Measurements from ENCODE around the gene DCLK1. TPM values are rescaled to one million over a fixed set of nuclear protein-coding genes. Genes with fewer than 3 reads are reported as not detected.

The DCLK1 gene
- total RNA-seq, 2 experiments from 2014 or later = not detected

DNA sequence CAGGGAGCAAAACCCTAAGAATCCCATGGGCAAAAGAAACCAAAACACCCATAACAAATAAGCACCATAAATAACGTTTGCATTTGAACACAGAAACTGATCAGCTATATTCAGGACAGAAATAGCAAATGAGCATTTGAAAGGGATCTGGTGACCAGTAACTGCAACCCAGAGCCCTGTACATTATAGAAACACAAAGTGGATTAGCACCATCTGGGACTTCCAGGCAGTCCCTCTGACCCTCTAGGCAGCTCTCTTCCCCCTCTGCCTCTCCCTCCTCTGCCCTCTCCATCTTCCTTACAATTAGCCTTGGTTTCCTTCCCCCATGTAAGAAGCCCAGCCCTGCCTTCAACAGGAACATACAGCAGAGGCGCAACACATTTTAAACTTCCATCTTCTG, 215.0 kb downstream of the DCLK1 start:
- no peaks in the 10 kb centered on the region for H3K36me3 Mint-ChIP-seq (ENCODE audit: low read depth)
- no peak overlapping the region for H3K27ac Mint-ChIP-seq
- no peaks in the 10 kb centered on the region for H3K4me1 Mint-ChIP-seq (ENCODE audit: low read depth)
- H3K27me3 Mint-ChIP-seq (ENCODE audit: low read depth) = no peaks in the 10 kb centered on the region
- DNase-seq = no peak
- ChIA-PET CTCF (no interaction called here), POLR2A (no interaction called here)
- H3K9me3 Mint-ChIP-seq (ENCODE audit: insufficient read depth) = no peaks in the 10 kb centered on the region
- no peak for ATAC-seq
- no peak overlapping the region for H3K4me3 Mint-ChIP-seq

DNA sequence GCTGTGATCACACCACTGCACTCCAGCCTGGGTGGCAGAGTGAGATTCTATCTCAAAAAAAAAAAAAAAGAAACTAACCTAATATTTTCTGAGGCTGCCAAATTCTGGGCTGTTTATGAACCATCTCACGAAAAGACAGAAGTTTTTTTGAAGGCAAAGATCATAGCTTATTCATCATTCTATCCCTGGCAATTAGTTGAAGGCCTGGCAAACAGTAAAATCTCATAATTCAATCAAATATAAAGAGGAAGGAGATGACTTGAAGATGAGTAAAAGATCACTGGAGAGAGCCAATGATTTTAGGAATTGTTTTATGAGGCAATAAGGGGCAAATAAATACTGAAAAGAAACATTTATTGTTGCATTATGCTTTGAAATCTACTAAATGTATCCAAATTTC, 216.5 kb downstream of the DCLK1 start:
- no peak for ATAC-seq
- Mint-ChIP-seq H3K36me3 (ENCODE audit: low read depth) (no peaks in the 10 kb centered on the region), H3K4me3 (no peak overlapping the region), H3K4me1 (ENCODE audit: low read depth) (no peaks in the 10 kb centered on the region), H3K27ac (no peak overlapping the region), H3K27me3 (ENCODE audit: low read depth) (no peaks in the 10 kb centered on the region), H3K9me3 (ENCODE audit: insufficient read depth) (no peaks in the 10 kb centered on the region)
- no peak for DNase-seq
- ChIA-PET POLR2A (no interaction called here), CTCF (no interaction called here)

- Mint-ChIP-seq H3K9me3 (ENCODE audit: insufficient read depth) (peaks cover 5% of the 10 kb centered on the region), H3K4me1 (ENCODE audit: low read depth) (no peaks in the 10 kb centered on the region), H3K36me3 (ENCODE audit: low read depth) (no peaks in the 10 kb centered on the region), H3K27me3 (ENCODE audit: low read depth) (no peaks in the 10 kb centered on the region), H3K27ac (no peak overlapping the region), H3K4me3 (no peak overlapping the region)
- ChIA-PET CTCF (no interaction called here), POLR2A (no interaction called here)
- no peak for DNase-seq
- ATAC-seq = no peak
Measured at GRCh38 chr13:35912841-35913240, 218.3 kb downstream of the DCLK1 start.

DNA sequence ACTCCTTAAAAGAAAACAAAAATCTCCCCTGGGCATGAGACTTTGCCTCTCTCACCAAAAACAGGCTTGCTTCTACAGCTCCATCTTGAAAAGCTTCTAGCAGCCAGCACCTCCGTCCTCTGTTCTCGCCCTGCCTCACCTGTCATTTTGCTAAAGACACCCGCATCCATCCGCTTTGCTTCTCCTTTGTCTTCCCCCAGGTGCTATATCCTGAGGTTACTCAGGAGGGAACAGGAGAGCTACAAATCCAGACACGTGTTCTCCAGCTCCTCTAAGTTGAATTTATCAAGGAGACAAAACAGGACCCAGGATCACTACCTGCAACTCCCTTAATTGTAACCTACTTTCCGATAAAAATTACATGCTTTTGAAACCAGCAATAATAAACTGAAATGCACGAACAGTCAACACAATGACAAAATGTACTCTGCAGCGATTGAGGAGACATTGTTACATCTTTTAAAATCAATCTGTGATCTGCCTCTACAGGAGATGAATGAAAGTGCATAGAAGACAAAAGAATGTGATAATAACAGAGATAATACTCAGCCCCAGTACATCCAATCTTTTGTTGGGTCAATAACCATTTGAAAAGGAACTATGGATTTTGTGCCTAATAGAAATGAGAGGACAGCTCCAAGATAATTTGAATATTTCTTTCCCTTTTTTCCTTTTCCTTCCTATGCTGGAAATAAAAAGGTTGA, 221.2 kb downstream of the DCLK1 start:
- DNase-seq = no peak
- Mint-ChIP-seq H3K4me3 (no peak overlapping the region), H3K27me3 (ENCODE audit: low read depth) (no peaks in the 10 kb centered on the region), H3K4me1 (ENCODE audit: low read depth) (no peaks in the 10 kb centered on the region), H3K27ac (no peak overlapping the region), H3K9me3 (ENCODE audit: insufficient read depth) (peaks cover 6% of the 10 kb centered on the region), H3K36me3 (ENCODE audit: low read depth) (no peaks in the 10 kb centered on the region)
- no peak for ATAC-seq
- ChIA-PET POLR2A (no interaction called here), CTCF (no interaction called here)

- no peak for DNase-seq
- Mint-ChIP-seq H3K27ac (no peak overlapping the region), H3K9me3 (ENCODE audit: insufficient read depth) (peaks cover 6% of the 10 kb centered on the region), H3K36me3 (ENCODE audit: low read depth) (no peaks in the 10 kb centered on the region), H3K27me3 (ENCODE audit: low read depth) (no peaks in the 10 kb centered on the region), H3K4me3 (no peak overlapping the region), H3K4me1 (ENCODE audit: low read depth) (no peaks in the 10 kb centered on the region)
- no peak for ATAC-seq
- ChIA-PET POLR2A (no interaction called here), CTCF (no interaction called here)
Measured at GRCh38 chr13:35909091-35909490, 222.1 kb downstream of the DCLK1 start.

DNA sequence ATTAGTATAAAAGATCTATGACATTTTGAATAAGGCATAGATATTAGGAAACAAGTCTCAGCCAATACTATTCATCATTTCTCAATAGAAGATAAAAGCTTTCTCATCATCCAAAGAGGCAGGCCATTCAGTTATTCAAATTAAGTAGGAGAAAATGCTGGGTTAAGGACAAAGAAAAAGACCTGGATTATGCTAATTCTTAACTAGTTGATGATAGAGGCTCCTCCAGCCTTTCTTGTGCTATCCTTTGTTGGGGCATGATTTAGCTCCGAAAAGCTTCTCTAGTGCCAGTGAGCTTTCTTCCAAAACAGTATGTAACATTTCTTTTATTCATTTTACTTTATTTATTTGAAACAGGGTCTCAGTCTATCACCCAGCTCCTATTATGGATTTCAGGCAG, 223.0 kb downstream of the DCLK1 start:
- no peak overlapping the region for H3K27ac Mint-ChIP-seq
- H3K4me1 Mint-ChIP-seq (ENCODE audit: low read depth) = no peaks in the 10 kb centered on the region
- peaks cover 6% of the 10 kb centered on the region for H3K9me3 Mint-ChIP-seq (ENCODE audit: insufficient read depth)
- DNase-seq = no peak
- H3K27me3 Mint-ChIP-seq (ENCODE audit: low read depth) = no peaks in the 10 kb centered on the region
- ATAC-seq = no peak
- CTCF ChIA-PET = no interaction called here
- POLR2A ChIA-PET = no interaction called here
- H3K4me3 Mint-ChIP-seq = no peak overlapping the region
- H3K36me3 Mint-ChIP-seq (ENCODE audit: low read depth) = no peaks in the 10 kb centered on the region

- Mint-ChIP-seq H3K36me3 (ENCODE audit: low read depth) (no peaks in the 10 kb centered on the region), H3K4me3 (no peak overlapping the region), H3K4me1 (ENCODE audit: low read depth) (no peaks in the 10 kb centered on the region), H3K27me3 (ENCODE audit: low read depth) (no peaks in the 10 kb centered on the region), H3K9me3 (ENCODE audit: insufficient read depth) (peaks cover 6% of the 10 kb centered on the region), H3K27ac (no peak overlapping the region)
- POLR2A ChIA-PET = no interaction called here
- no peak for ATAC-seq
- CTCF ChIA-PET = no interaction called here
- no peak for DNase-seq
Measured at GRCh38 chr13:35906636-35907035, 224.5 kb downstream of the DCLK1 start.

GRCh38 chr13:35903075-35903474, 228.1 kb downstream of the DCLK1 start:
- Mint-ChIP-seq H3K27ac (no peak overlapping the region), H3K4me3 (no peak overlapping the region), H3K36me3 (ENCODE audit: low read depth) (no peaks in the 10 kb centered on the region), H3K4me1 (ENCODE audit: low read depth) (no peaks in the 10 kb centered on the region), H3K9me3 (ENCODE audit: insufficient read depth) (peaks cover 3% of the 10 kb centered on the region), H3K27me3 (ENCODE audit: low read depth) (no peaks in the 10 kb centered on the region)
- ChIA-PET POLR2A (no interaction called here), CTCF (no interaction called here)
- no peak for DNase-seq
- no peak for ATAC-seq

GRCh38 chr13:35898041-35898440, 233.1 kb downstream of the DCLK1 start:
- H3K36me3 Mint-ChIP-seq (ENCODE audit: low read depth) = no peaks in the 10 kb centered on the region
- no peak for ATAC-seq
- no peak for DNase-seq
- H3K4me1 Mint-ChIP-seq (ENCODE audit: low read depth) = no peaks in the 10 kb centered on the region
- H3K4me3 Mint-ChIP-seq = no peak overlapping the region
- no peaks in the 10 kb centered on the region for H3K9me3 Mint-ChIP-seq (ENCODE audit: insufficient read depth)
- CTCF ChIA-PET = no interaction called here
- H3K27me3 Mint-ChIP-seq (ENCODE audit: low read depth) = no peaks in the 10 kb centered on the region
- POLR2A ChIA-PET = no interaction called here
- no peak overlapping the region for H3K27ac Mint-ChIP-seq

DNA sequence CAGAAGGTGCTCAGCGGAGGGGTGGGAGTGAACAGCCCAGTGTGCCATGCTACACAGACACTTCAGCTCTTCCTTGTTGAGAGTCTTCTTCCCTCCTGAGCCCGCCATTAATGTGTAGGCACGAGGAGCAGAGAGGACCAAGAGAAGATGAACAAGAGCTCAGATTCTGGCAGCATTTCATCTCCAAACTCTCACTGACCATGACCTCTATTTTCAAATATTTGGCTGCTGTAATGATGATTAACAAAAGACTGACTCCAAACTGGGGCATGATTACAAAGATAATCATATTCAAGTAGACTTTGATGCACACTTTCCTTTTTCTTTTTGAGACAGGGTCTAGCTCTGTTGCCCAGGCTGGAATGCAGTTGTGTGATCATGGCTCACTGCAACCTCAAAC, 236.5 kb downstream of the DCLK1 start:
- Mint-ChIP-seq H3K36me3 (ENCODE audit: low read depth) (no peaks in the 10 kb centered on the region), H3K4me3 (no peak overlapping the region), H3K27me3 (ENCODE audit: low read depth) (no peaks in the 10 kb centered on the region), H3K27ac (no peak overlapping the region), H3K9me3 (ENCODE audit: insufficient read depth) (no peaks in the 10 kb centered on the region), H3K4me1 (ENCODE audit: low read depth) (no peaks in the 10 kb centered on the region)
- ChIA-PET POLR2A (no interaction called here), CTCF (no interaction called here)
- no peak for ATAC-seq
- DNase-seq = no peak

- no peak overlapping the region for H3K4me3 Mint-ChIP-seq
- H3K27me3 Mint-ChIP-seq (ENCODE audit: low read depth) = no peaks in the 10 kb centered on the region
- H3K27ac Mint-ChIP-seq = no peak overlapping the region
- ChIA-PET POLR2A (no interaction called here), CTCF (no interaction called here)
- no peaks in the 10 kb centered on the region for H3K36me3 Mint-ChIP-seq (ENCODE audit: low read depth)
- H3K9me3 Mint-ChIP-seq (ENCODE audit: insufficient read depth) = no peaks in the 10 kb centered on the region
- DNase-seq (no peak), ATAC-seq (no peak)
- H3K4me1 Mint-ChIP-seq (ENCODE audit: low read depth) = no peaks in the 10 kb centered on the region
Measured at GRCh38 chr13:35892837-35893814, 238.1 kb downstream of the DCLK1 start.

DNA sequence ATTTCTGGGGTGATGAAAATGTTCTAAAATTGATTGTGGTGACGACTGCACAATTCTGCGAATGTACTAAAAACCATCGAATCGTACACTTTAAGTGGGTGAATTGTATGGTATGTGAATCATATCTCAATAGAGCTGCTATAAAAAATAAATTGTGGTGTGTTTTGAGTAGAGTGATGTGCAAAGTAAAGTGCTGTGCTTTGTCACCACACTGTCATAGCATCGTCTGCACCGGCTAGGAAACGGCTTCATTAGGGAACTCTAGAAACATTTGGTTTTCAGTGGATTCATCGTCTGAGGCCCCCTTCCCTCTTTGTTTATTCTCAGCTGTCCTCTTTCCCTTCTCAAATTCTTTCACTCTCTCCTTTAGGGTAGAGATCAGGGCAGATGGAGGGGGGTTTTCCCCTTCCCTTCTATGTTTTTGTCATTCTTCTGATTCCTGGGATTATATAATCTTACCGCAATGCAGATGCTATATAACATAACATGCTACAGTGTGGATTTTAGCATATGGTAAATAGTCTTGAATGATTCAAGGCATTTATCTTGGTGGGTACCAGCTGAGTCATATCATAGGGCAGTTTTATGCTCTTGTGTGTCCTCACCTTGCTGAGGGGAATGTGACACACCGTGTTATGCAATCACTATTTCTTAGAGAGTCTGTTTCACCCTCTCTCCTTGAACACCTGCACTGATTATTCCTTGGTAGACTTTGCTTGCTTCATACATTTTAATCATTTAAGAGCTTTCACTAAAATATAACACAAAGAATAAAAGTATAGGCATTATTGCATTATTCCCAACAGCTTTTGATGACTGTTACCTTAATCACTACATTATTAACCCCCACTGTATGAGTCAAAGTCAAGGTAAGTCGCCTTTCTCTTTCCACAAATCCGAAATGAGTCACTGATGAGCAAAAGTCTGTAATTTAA, 239.4 kb downstream of the DCLK1 start:
- Mint-ChIP-seq H3K4me3 (no peak overlapping the region), H3K36me3 (ENCODE audit: low read depth) (no peaks in the 10 kb centered on the region), H3K4me1 (ENCODE audit: low read depth) (no peaks in the 10 kb centered on the region), H3K27ac (no peak overlapping the region), H3K27me3 (ENCODE audit: low read depth) (no peaks in the 10 kb centered on the region), H3K9me3 (ENCODE audit: insufficient read depth) (no peaks in the 10 kb centered on the region)
- ChIA-PET POLR2A (no interaction called here), CTCF (no interaction called here)
- DNase-seq (no peak), ATAC-seq (no peak)
